Endothelial cell of umbilical vein (primary cell): ENCODE results near the gene FIS1.

ENCODE experiments used
- CTCF ChIP-seq, 2 donors: IDR thresholded peaks; 1 replicate in 1 of 2; 2 replicates in 1 of 2; pipeline ENCODE4 v1.5.1; 2011; ENCODE audit warnings: low read length in 2 of 2, mild to moderate bottlenecking in 2 of 2, moderate library complexity in 2 of 2, control low read depth in 1 of 2, inconsistent platforms in 1 of 2, low read depth in 1 of 2; ENCODE audit not compliant: insufficient read depth in 1 of 2; ENCODE audit errors: extremely low read depth in 1 of 2
- EZH2 ChIP-seq: IDR thresholded peaks from 2 replicates; pipeline ENCODE4 v1.6.1; 2012; ENCODE audit warnings: borderline replicate concordance, low read depth, mild to moderate bottlenecking, moderate library complexity, low read length, inconsistent platforms; ENCODE audit not compliant: severe bottlenecking
- FOS ChIP-seq: IDR thresholded peaks from 2 replicates; pipeline ENCODE4 v1.6.1; 2011; ENCODE audit warnings: mild to moderate bottlenecking, low read length, moderate library complexity, borderline replicate concordance; ENCODE audit not compliant: insufficient read depth
- JUN ChIP-seq: IDR thresholded peaks from 2 replicates; pipeline ENCODE4 v1.6.1; 2011; ENCODE audit warnings: borderline replicate concordance, low read depth; ENCODE audit not compliant: insufficient read length, insufficient read depth
- MAX ChIP-seq: IDR thresholded peaks from 2 replicates; pipeline ENCODE4 v1.6.1; 2011; ENCODE audit not compliant: insufficient read depth, insufficient read length
- MYC ChIP-seq: IDR thresholded peaks from one replicate; pipeline ENCODE4 v1.6.1; 2011; ENCODE audit warnings: mild to moderate bottlenecking, low read depth, low read length
- POLR2A ChIP-seq: IDR thresholded peaks from 2 replicates; pipeline ENCODE4 v1.6.1; 2012; ENCODE audit warnings: low read depth, mild to moderate bottlenecking, control low read depth, low read length

- no peak for TF ChIP-seq POLR2A
- TF ChIP-seq CTCF (IDR thresholded peaks at IDR 0.05; ENCODE audit: extremely low read depth in 1 of 2, insufficient read depth in 1 of 2, low read depth in 1 of 2, low read length in 2 of 2) = no peak
- TF ChIP-seq MAX = no peak
- no peak for TF ChIP-seq MYC
- no peak for TF ChIP-seq EZH2
- no peak for TF ChIP-seq JUN
- TF ChIP-seq FOS = no peak
Measured at GRCh38 chr7:101212014-101212413, 32.9 kb downstream of the FIS1 start.
